ENCODE results near the gene KRTAP5-3.

The KRTAP5-3 gene

DNA sequence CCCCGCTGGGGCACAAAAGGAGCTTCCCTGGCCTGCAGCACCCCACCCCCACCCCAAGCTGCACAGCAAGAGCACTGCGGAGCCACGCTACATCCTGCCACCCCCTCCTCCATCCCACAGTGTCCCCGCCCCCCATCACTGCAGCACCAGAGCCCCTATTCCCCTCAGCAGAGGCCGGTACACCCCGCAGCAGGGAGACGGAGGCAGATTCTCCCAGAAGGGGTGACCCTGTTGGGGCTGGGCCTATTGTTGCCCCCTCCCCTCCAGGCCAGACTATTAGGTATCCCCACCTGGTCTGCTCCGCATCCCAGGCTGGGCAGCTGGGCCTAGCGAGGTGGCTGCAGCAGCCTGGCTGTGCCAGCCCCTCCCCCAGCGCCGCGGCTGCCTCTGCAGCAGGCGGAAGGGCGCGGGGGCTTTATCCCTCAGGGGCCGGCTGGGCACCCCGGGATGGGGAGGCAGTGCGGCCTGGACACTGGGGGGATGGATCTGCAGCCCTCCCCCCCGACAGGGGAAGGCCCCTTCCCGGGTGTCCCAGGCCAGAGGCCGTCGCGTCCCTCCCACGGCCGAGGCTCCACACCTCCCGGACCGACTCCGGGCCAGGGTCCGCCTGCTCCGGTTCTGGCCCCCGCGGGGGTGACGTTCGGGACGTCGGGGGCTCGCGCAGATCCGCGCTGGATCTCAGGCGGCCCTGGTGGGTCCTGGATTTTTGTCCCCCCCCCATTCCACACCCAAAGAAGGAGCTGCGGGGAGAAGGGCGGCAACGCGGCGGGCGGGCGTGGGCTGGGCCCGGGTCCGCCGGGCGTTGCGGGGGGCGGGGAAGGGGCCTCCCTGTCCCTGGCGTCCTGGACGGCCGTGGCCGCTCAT lies 37.1 kb downstream of the KRTAP5-3 start:
- peak overlapping the region; percentile 48 for H3K4me3 Mint-ChIP-seq
- no peaks in the 10 kb centered on the region for H3K9me3 Mint-ChIP-seq
- H3K36me3 Mint-ChIP-seq (ENCODE audit: low read depth), result no peaks in the 10 kb centered on the region
- peak; percentile 46 for DNase-seq
- H3K4me1 Mint-ChIP-seq, result no peaks in the 10 kb centered on the region
- H3K27ac Mint-ChIP-seq, result no peak overlapping the region
- H3K27me3 Mint-ChIP-seq (ENCODE audit: low read depth, poor library complexity), result peaks cover 61% of the 10 kb centered on the region
- TF ChIP-seq, protein P1, sequence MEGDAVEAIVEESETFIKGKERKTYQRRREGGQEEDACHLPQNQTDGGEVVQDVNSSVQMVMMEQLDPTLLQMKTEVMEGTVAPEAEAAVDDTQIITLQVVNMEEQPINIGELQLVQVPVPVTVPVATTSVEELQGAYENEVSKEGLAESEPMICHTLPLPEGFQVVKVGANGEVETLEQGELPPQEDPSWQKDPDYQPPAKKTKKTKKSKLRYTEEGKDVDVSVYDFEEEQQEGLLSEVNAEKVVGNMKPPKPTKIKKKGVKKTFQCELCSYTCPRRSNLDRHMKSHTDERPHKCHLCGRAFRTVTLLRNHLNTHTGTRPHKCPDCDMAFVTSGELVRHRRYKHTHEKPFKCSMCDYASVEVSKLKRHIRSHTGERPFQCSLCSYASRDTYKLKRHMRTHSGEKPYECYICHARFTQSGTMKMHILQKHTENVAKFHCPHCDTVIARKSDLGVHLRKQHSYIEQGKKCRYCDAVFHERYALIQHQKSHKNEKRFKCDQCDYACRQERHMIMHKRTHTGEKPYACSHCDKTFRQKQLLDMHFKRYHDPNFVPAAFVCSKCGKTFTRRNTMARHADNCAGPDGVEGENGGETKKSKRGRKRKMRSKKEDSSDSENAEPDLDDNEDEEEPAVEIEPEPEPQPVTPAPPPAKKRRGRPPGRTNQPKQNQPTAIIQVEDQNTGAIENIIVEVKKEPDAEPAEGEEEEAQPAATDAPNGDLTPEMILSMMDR (IDR thresholded peaks at IDR 0.05), result no peak

DNA sequence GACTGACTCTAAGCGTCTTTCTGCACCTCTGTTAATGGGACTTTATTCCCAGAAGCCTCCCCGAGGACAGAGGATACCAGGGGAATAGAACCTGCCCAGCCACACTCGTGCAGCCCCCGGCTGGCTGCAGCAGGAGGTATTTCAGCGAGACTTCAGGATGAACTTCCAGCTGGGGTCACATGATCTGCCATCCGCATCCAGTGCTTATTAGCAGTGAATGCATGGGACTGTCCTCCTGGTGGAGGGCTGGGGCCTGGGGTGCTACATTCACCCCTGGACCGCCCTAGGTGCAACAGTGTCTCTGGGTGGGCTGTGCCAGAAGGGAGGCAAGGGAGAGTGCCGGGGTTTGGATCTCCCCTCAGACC lies 37.8 kb downstream of the KRTAP5-3 start:
- DNase-seq, result no peak
- Mint-ChIP-seq H3K27ac (no peak overlapping the region), H3K36me3 (ENCODE audit: low read depth) (no peaks in the 10 kb centered on the region), H3K9me3 (no peaks in the 10 kb centered on the region), H3K27me3 (ENCODE audit: low read depth, poor library complexity) (peaks cover 56% of the 10 kb centered on the region), H3K4me1 (no peaks in the 10 kb centered on the region), H3K4me3 (peak overlapping the region; percentile 48)
- TF ChIP-seq, protein P1 (IDR thresholded peaks at IDR 0.05), result no peak

DNA sequence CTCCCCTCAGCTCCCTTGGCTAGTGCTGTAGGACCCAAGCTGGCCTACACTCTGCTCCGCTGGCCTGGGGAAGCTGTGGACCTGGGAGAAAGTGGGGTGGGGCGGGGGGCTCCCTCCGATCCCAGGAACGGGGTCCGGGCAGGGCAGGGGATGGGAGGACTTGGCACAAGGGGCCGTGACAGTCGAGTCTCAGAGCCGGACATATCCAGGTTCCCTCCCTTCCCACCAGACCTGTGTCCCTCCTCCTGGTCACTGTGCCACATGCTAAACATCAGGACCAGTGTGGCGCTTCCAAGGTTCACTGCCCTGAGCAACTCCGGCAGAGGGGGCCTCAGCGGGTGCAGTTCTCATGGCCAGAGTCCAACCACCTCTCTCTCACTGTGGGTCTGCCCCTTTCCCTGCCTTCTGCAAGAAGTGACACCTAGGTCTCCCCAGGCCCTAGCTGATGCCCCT lies 38.2 kb downstream of the KRTAP5-3 start:
- no peaks in the 10 kb centered on the region for H3K9me3 Mint-ChIP-seq
- H3K4me1 Mint-ChIP-seq, result no peaks in the 10 kb centered on the region
- H3K36me3 Mint-ChIP-seq (ENCODE audit: low read depth), result no peaks in the 10 kb centered on the region
- H3K4me3 Mint-ChIP-seq, result no peak overlapping the region
- TF ChIP-seq, protein P1 (IDR thresholded peaks at IDR 0.05), result no peak
- H3K27me3 Mint-ChIP-seq (ENCODE audit: low read depth, poor library complexity), result peaks cover 52% of the 10 kb centered on the region
- no peak overlapping the region for H3K27ac Mint-ChIP-seq
- DNase-seq, result no peak

DNA sequence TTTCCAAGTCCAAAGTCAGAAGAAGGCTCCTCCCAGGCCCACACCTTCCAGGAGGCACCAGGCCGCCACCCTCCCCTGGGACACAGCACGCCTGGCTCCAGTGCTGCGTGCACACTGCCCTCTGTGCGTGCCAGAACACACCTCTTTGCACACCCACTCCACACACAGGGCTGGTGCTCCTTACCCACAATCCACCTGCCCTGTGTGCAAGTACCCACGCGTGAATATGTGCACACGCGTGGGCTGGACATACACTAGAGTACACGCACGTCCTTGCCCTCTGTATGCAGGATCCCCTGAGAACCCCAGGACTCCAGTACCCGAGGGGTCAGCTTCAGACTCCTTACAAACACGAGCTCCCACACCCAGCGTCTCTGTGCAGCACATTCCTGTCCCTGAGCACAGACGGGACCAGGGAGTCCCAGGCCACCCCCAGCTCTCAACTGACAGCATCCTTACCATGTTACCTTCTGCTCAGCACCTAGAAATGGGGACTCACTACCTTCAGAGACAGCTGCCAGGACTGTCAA lies 38.9 kb downstream of the KRTAP5-3 start:
- H3K9me3 Mint-ChIP-seq, result no peaks in the 10 kb centered on the region
- peaks cover 47% of the 10 kb centered on the region for H3K27me3 Mint-ChIP-seq (ENCODE audit: low read depth, poor library complexity)
- DNase-seq, result no peak
- no peak overlapping the region for H3K27ac Mint-ChIP-seq
- no peak overlapping the region for H3K4me3 Mint-ChIP-seq
- no peaks in the 10 kb centered on the region for H3K4me1 Mint-ChIP-seq
- no peaks in the 10 kb centered on the region for H3K36me3 Mint-ChIP-seq (ENCODE audit: low read depth)
- TF ChIP-seq, protein P1 (IDR thresholded peaks at IDR 0.05), result no peak

DNA sequence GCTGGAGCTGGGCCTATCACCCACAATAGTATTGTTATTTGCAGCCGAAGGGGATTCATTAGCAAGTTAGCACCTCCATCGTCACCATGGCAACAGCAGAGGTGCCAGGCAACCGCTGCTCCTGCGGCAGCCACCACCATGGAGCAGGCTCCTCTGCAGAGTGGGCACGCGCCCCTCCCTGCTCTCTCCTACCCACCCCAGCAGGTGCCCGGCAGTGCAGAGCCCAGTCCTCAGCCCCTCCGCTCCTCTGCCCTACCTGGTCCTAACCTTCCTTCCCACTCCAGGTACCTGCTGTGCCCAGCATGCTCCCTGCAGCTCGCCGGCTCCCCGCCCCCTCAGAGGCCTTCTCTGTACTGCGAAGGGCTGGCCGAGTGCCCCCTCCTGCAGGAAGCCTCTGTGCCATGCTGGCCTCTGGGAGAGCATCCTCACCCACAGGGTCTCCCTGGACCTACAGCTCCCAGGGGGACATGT lies 39.8 kb downstream of the KRTAP5-3 start:
- Mint-ChIP-seq H3K4me1 (no peaks in the 10 kb centered on the region), H3K27me3 (ENCODE audit: low read depth, poor library complexity) (peaks cover 38% of the 10 kb centered on the region), H3K27ac (no peak overlapping the region), H3K9me3 (no peaks in the 10 kb centered on the region), H3K4me3 (no peak overlapping the region), H3K36me3 (ENCODE audit: low read depth) (no peaks in the 10 kb centered on the region)
- DNase-seq, result no peak
- TF ChIP-seq, protein P1 (IDR thresholded peaks at IDR 0.05), result no peak

Data from nephron progenitor cell (in vitro differentiated cells).